OCI-LY3 (cell line): ENCODE measurements around the gene THPO.

Experiments
- H2AFZ ChIP-seq: fragments of 200-600, 300-600 bp; shearing (Covaris generic); 2 replicates; pipeline ENCODE4 v1.6.0; 2014; ENCODE audit warnings: antibody characterized with exemption, low read depth, low read length
- H3K27ac ChIP-seq: fragments of 200-600, 300-600 bp; sonication (generic); 2 replicates; pipeline ENCODE4 v1.5.1; 2014; ENCODE audit warnings: mild to moderate bottlenecking, low read length, moderate library complexity, mixed read lengths
- H3K27me3 ChIP-seq: fragments of 200-600, 300-600 bp; sonication (generic); 2 replicates; pipeline ENCODE4 v1.6.1; 2014; ENCODE audit warnings: low read depth, low read length, mixed read lengths
- H3K36me3 ChIP-seq: fragments of 200-600, 300-600 bp; sonication (generic); replicated peaks from 2 replicates; pipeline ENCODE3; 2014; ENCODE audit warnings: low read depth, low read length, mixed read lengths
- H3K4me1 ChIP-seq: fragments of 300-600, 200-600 bp; sonication (generic); 2 replicates; pipeline ENCODE4 v1.6.1; 2014; ENCODE audit warnings: low read length, mixed read lengths
- H3K4me2 ChIP-seq: fragments of 200-600, 300-600 bp; sonication (generic); 2 replicates; pipeline ENCODE4 v1.6.1; 2014; ENCODE audit warnings: low read length, mixed read lengths
- H3K4me3 ChIP-seq: fragments of 300-600, 200-600 bp; sonication (generic); 2 replicates; pipeline ENCODE4 v1.5.1; 2014; ENCODE audit warnings: antibody characterized with exemption, mild to moderate bottlenecking, low read length, moderate library complexity
- H3K79me2 ChIP-seq: fragments of 300-600, 200-600 bp; shearing (Covaris generic); 2 replicates; pipeline ENCODE4 v1.6.1; 2014; ENCODE audit warnings: mild to moderate bottlenecking, low read length, mixed read lengths
- H3K9ac ChIP-seq: fragments of 300-600, 200-600 bp; shearing (Covaris generic); 2 replicates; pipeline ENCODE4 v1.6.0; 2014; ENCODE audit warnings: mild to moderate bottlenecking, low read length, moderate library complexity
- H3K9me3 ChIP-seq: fragments of 200-600, 300-600 bp; shearing (Covaris generic); 2 replicates; pipeline ENCODE4 v1.6.1; 2014; ENCODE audit warnings: low read length, mixed read lengths; ENCODE audit not compliant: insufficient read depth
- H4K20me1 ChIP-seq: fragments of 200-600, 300-600 bp; sonication (generic); 2 replicates; pipeline ENCODE4 v1.6.1; 2016; ENCODE audit warnings: low read length, mixed read lengths; ENCODE audit not compliant: insufficient read depth
- CTCF ChIP-seq: fragments of 200-600, 300-600 bp; sonication (generic); IDR thresholded peaks from 2 replicates; pipeline ENCODE4 v1.5.1; 2014; ENCODE audit warnings: antibody characterized with exemption, low read length, low read depth
- EZH2phosphoT487 ChIP-seq: fragments of 200-600 bp; shearing (Covaris generic); IDR thresholded peaks from 2 replicates; pipeline ENCODE4 v1.6.1; 2018; ENCODE audit warnings: antibody characterized with exemption, mixed run types, low read depth

The THPO gene

GRCh38 chr3:184388164-184388935 is 10.3 kb upstream of the THPO start:
- H3K9me3 ChIP-seq: no peaks in the 10 kb centered on the region
- no peak for TF ChIP-seq CTCF
- no peak for TF ChIP-seq EZH2phosphoT487
- H3K36me3 ChIP-seq: no peaks in the 10 kb centered on the region
- no peaks in the 10 kb centered on the region for H3K27me3 ChIP-seq
- H3K9ac ChIP-seq: no peak overlapping the region
- H3K4me3 ChIP-seq: no peak overlapping the region
- no peak overlapping the region for H2AFZ ChIP-seq
- no peaks in the 10 kb centered on the region for H3K4me1 ChIP-seq
- H3K79me2 ChIP-seq: no peaks in the 10 kb centered on the region
- H3K4me2 ChIP-seq: no peak overlapping the region
- no peaks in the 10 kb centered on the region for H4K20me1 ChIP-seq
- no peak overlapping the region for H3K27ac ChIP-seq

GRCh38 chr3:184387174-184387714 is 9.2 kb upstream of the THPO start:
- no peak overlapping the region for H3K27ac ChIP-seq
- H4K20me1 ChIP-seq: no peaks in the 10 kb centered on the region
- H3K4me3 ChIP-seq: no peak overlapping the region
- H3K36me3 ChIP-seq: no peaks in the 10 kb centered on the region
- no peak overlapping the region for H2AFZ ChIP-seq
- no peaks in the 10 kb centered on the region for H3K27me3 ChIP-seq
- no peaks in the 10 kb centered on the region for H3K79me2 ChIP-seq
- H3K4me1 ChIP-seq: no peaks in the 10 kb centered on the region
- no peak for TF ChIP-seq CTCF
- TF ChIP-seq EZH2phosphoT487: no peak
- no peak overlapping the region for H3K9ac ChIP-seq
- no peaks in the 10 kb centered on the region for H3K9me3 ChIP-seq
- no peak overlapping the region for H3K4me2 ChIP-seq

- Histone ChIP-seq H3K27me3 (no peaks in the 10 kb centered on the region), H2AFZ (no peak overlapping the region), H3K9me3 (no peaks in the 10 kb centered on the region), H3K4me3 (no peak overlapping the region), H3K4me2 (no peak overlapping the region), H4K20me1 (no peaks in the 10 kb centered on the region), H3K36me3 (no peaks in the 10 kb centered on the region), H3K9ac (no peak overlapping the region), H3K79me2 (no peaks in the 10 kb centered on the region), H3K27ac (no peak overlapping the region), H3K4me1 (no peaks in the 10 kb centered on the region)
- TF ChIP-seq CTCF: no peak
- no peak for TF ChIP-seq EZH2phosphoT487
These were observed 8.2 kb upstream of the THPO start for GRCh38 chr3:184386047-184386806.

- Histone ChIP-seq H3K27ac (no peak overlapping the region), H3K4me1 (no peaks in the 10 kb centered on the region), H4K20me1 (no peaks in the 10 kb centered on the region), H3K79me2 (no peaks in the 10 kb centered on the region), H3K27me3 (no peaks in the 10 kb centered on the region), H3K36me3 (no peaks in the 10 kb centered on the region), H2AFZ (no peak overlapping the region), H3K4me2 (no peak overlapping the region), H3K9ac (no peak overlapping the region), H3K4me3 (no peak overlapping the region), H3K9me3 (no peaks in the 10 kb centered on the region)
- TF ChIP-seq EZH2phosphoT487 (no peak), CTCF (no peak)
These were observed 6.9 kb upstream of the THPO start for GRCh38 chr3:184384856-184385422.
